Effector CD8-positive, alpha-beta T cell (primary cell): ENCODE data around the gene KIF18B.

Experiments used
- DNase-seq: peaks from one replicate; lab custom pipeline; 2025; lab: John Stamatoyannopoulos, UW

The KIF18B gene

DNA sequence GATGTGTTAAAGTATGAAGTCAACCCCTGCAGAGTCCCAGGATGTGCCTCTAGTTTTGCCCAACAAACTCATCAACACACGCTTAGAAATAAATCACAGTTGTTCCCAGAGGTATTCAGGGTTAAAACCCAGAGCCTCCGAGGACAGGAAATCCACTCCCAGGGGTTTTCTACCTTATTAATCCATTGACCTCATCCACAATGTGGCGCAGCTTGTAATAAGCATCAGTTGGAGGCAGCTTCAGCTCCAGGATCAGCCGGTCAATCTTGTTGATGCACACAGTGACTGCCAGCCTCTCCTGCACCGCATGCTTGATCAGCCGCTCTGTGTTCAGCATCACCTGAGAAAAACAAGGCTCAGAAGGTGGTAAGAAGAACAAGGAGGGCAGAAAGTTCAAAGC, 71.8 kb downstream of the KIF18B start:
- no peak for DNase-seq
